SKM-1 treated with dmso at 0.1 percent for 144 hours (cell line): ENCODE data around the gene MGAT3.

Source experiments
- DNase-seq: peaks from one replicate; lab custom pipeline; 2025; ENCODE audit not compliant: unreplicated experiment; lab: John Stamatoyannopoulos, UW

The MGAT3 gene

DNA sequence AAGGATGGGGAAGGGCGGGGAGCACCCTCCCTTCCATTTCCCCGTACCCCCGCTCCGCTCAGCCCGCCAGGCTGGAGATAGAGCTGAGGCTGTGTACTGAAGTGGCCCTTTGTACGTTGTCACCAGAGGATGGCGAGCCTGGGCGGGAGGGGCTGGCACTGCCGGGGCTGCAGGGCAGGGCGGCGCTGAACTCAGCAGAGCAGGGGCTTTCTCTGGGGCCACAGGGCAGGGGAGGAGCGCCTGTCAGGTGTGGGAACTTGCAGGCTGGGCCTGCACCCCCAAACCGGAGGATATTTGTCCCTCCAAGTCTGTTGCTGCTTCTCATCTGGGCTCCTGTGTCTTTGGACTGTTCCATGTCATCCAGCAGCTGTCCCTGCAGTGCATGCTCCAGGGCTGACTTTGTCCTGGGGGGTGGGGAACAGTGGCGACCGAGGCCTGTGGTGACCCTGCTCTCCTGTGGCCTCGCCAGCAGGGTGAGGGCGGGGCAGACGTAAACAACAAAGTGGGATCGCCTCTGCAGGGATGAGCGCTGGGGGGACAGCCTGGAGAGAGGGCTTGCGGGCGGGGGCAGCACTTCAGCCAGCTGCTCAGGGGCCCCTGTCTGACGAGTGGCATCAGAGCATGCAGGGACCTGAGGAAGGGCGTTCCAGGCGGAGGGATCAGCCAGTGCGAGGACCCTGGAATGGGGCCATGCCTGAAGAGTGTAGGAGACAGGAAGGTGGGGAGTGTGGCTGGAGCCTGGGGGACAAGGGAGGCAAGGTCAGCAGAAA, 13.1 kb downstream of the MGAT3 start:
- DNase-seq: no peak

DNA sequence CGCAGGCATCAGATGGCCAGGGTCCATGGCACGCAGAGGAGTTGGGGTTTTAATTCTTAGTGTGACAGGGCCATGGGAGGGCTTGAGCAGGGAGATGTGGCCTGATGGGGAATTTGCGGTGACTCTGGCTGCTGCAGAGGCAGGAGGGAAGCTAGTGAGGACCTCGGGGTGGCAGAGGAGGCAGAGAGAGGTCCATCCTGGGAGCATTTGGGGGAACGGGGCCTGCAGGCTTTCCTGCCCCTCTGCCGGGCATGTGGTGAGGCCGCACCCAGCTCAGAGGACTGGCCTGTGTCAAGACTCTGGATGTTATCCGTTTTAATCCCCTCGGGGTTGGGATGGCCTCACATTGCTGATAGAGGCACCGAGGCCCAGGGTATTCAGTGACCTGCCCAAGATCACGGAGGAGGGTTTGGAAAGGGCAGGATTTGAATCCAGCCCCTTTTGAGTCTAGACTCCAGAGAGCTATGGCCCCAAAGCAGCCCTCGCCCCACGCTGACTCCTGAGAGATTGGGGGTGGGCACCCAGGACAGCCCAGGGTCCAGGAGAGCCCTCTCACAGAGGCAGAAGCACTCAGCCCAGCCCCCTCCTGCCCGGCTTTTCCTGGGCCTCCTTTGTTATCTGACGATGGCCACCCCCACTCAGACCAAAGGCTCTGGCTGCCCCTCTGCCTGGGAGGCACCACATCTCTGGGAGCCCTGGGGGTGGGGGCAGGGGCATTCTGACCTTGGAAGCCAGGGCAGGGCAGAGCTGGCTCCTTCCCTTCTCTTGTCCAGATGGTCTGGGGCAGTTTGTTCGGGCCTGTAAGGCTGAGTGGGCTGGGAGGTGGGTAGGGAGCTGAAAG, 13.9 kb downstream of the MGAT3 start:
- DNase-seq: no peak

GRCh38 chr22:39471381-39472141, 14.7 kb downstream of the MGAT3 start:
- peak; percentile 65 for DNase-seq

DNA sequence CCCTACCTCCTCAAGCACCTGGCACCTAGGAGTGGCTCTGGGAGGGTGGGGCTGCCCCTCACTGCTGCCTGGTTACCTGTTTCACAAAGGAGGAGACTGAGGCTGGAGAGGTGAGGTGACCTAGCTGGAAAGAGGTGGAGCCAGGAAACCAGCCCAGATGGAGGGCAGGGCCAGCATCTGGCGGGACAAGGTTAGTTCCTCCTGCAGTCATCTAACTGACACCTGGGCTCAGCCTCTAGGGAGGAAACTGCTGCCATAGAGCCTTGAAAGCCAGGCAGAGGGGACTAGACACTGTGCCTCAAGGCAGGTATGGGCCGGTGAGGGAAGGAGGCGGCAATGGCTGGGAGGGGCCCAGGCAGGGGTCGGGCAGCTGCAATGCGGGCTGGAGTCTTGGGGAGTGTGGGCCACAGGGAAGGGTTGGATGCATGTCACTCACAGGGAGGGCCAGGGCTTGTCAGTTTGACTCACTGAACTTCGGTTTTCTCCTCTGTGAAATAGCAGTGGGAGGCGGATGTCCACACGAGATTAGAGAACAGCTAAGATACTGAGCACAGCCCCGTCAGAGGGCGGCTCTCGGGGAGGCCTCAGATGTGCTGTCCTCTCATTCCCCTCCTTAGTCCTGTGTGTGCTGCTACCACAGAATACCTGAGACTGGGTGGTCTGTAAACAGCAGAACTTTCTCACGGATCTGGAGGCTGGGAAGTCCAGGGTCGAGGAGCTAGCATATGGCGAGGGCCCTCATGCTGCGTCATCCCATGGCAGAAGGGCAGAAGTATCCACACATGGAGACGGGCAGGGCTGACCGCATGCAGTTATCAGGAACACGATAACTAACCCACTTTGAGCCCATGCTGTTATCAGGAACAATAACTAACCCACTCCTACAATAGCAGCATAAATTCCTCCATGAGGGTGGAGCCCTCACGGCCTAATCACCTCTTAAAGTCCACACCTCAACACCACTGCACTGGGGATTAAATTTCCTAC, 16.1 kb downstream of the MGAT3 start:
- DNase-seq: no peak

DNA sequence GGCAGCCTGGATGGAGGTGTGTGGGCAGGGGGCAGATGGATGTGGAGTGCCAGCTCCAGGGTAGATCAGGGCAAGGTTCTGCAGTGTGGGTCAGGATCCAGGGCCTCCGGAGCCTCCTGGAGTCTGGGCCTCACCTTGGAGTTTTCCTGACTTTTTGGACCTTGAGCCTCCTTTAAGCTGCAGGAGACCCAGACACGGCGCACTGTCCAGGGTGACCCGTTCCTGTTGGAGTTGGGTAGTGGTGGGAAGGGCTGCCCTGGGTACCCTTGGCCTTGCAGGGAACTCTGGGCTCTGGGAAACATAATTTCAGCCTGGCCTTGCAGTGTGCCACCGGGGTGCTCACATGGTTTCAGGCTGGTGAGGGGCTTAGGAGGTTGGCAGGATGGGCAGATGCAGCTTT, 17.0 kb downstream of the MGAT3 start:
- DNase-seq: no peak

DNA sequence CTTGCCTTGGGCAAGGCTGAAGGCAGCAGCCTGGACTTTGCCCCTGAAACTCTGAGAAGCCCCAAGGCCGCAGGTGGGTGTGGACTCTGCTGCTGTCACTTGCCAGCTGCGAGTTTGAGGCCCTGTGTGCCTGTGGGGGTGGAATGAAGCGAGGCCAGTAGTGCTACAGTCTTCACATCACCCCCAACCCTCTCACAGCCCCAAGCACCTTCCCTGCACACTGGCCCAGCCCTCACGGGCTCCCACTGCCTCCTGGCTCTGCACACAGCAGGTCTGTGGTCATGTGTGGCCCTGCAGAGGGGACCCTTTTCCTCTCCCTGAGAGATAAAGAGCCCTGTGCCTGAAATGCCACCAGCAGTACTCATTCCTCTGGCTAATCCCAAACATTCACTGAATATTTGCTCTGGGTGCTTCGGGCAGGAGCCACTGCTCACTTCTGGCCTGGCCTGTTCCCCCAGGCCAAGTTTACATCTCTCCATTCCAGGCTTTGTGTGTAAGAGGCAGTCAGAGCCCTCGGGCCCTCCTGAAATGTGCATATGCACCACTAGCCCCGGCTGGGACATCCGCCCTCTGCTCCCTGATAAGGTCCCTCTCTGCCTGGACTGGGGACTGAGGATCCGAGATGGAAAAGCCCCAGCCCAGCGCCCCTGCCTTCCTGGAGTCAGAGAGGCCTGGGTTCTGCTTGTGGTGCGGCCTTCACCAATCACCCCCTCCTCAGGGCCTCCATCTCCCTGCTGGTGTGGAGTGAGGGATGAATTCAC, 17.7 kb downstream of the MGAT3 start:
- DNase-seq: no peak

DNA sequence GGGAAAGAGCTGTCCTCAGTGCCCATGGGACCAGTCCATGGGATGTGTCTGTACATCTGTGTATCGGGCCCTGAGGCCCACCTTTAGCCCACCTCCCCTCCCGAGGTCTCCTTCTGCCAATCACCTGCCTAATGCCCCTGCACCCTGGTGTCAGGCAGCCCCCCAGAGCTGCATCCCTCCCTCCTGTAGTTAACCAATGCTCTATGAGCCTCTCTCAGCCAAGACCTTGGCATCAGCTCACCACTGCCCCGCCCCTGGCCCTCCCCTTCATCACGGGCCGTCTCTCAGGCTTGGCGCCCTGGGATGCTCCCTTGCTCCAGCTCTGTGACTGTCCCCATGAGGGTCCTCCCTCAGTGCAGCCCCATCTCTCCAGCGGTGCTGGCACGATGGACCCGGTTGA, 18.5 kb downstream of the MGAT3 start:
- DNase-seq: no peak

GRCh38 chr22:39475902-39476301, 19.1 kb downstream of the MGAT3 start:
- DNase-seq: no peak

- DNase-seq: no peak
These were observed 19.9 kb downstream of the MGAT3 start for GRCh38 chr22:39476664-39477063.

- no peak for DNase-seq
These were observed 20.7 kb downstream of the MGAT3 start for GRCh38 chr22:39477542-39477941.

- DNase-seq: no peak
These were observed 21.6 kb downstream of the MGAT3 start for GRCh38 chr22:39478441-39478850.

GRCh38 chr22:39479254-39479653, 22.4 kb downstream of the MGAT3 start:
- DNase-seq: no peak

DNA sequence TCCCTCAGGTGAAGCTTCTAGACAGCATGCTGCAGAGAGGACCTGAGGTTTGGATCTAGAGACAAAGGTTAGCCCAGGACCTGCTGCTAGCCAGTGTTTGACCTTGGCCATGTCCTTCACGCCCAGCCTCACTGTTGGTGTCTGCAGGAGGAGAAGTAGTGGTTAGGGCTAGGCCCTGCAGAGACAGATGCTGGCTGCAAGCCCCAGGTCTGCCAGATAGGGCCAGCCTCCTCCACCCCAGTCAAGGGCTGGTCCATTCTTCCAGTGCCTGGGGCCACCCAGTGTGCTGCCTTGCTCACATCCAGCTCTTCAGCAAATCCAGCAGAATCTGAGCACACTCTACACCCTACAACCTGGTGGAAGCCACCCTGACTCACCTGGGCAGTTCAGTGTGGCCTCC, 23.7 kb downstream of the MGAT3 start:
- no peak for DNase-seq

DNA sequence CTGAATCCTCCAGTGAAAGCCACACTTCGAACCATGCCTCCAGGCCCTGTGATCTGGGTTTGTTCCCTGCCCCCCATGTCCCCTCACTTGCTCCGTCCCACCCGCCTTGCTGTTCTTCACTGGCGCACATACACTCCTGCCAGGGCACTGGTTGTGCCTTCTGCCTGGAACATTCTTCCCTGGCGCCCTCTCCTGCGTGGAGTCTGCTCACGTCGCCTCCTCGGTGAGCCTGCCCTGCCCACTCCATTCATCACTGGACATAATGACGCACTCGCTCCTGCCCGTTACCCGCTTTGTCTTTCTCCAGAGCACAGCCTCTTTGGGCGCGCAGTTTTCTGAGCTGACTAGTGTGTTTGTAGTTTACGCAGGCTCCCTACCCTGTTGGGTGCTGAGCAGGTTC, 24.2 kb downstream of the MGAT3 start:
- no peak for DNase-seq

DNA sequence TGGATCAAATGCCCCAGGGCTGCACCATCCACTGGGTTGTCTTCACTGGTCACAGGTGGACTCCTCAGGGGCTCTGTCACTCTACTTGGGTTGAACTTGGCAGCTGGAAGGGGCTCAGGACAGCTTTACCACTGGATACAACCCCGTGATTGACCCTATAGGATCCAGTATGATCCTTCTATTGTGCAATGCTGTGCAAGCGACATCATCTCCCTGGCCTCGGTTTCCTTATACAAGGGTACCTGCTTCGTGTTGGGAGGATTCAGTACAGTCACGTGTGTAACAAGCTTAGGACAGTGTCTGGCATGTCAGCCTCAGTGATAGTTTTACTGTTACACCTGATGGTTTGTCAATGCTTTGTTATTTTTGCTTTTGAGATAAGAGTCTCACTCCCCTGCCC, 24.8 kb downstream of the MGAT3 start:
- DNase-seq: no peak

GRCh38 chr22:39482768-39483167, 26.0 kb downstream of the MGAT3 start:
- DNase-seq: no peak

DNA sequence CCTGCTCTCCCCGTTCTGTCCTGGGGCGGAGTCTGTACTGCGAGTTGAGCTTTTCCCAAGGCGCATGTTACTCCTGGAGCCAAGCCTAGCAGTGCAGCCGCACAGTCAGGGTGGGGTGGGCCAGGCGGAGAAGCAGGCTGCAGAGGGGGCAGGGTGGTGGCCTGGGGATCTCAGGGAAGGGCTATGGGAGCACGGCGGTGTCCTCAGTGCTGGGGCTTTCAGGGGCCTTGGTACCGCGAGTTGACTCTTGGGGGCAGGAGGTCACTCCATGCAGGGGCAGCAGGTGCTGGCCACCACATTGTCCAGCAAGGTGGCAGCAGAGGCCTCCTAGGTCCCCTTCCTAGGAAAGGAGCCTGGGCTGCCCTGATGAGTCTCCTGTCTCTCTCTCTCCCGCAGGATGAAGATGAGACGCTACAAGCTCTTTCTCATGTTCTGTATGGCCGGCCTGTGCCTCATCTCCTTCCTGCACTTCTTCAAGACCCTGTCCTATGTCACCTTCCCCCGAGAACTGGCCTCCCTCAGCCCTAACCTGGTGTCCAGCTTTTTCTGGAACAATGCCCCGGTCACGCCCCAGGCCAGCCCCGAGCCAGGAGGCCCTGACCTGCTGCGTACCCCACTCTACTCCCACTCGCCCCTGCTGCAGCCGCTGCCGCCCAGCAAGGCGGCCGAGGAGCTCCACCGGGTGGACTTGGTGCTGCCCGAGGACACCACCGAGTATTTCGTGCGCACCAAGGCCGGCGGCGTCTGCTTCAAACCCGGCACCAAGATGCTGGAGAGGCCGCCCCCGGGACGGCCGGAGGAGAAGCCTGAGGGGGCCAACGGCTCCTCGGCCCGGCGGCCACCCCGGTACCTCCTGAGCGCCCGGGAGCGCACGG, 30.4 kb downstream of the MGAT3 start:
- DNase-seq: no peak

DNA sequence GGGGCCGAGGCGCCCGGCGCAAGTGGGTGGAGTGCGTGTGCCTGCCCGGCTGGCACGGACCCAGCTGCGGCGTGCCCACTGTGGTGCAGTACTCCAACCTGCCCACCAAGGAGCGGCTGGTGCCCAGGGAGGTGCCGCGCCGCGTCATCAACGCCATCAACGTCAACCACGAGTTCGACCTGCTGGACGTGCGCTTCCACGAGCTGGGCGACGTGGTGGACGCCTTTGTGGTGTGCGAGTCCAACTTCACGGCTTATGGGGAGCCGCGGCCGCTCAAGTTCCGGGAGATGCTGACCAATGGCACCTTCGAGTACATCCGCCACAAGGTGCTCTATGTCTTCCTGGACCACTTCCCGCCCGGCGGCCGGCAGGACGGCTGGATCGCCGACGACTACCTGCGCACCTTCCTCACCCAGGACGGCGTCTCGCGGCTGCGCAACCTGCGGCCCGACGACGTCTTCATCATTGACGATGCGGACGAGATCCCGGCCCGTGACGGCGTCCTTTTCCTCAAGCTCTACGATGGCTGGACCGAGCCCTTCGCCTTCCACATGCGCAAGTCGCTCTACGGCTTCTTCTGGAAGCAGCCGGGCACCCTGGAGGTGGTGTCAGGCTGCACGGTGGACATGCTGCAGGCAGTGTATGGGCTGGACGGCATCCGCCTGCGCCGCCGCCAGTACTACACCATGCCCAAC, 31.2 kb downstream of the MGAT3 start:
- no peak for DNase-seq
